GM19351 (cell line): ENCODE data around the gene FOXP4.

Experiments used
- ATAC-seq: cut with Tn5 transposase; IDR thresholded peaks from one replicate; pipeline ENCODE4 v1.9.1; 2021; ENCODE audit warnings: mild to moderate bottlenecking, moderate library complexity; ENCODE audit not compliant: unreplicated experiment

The FOXP4 gene

DNA sequence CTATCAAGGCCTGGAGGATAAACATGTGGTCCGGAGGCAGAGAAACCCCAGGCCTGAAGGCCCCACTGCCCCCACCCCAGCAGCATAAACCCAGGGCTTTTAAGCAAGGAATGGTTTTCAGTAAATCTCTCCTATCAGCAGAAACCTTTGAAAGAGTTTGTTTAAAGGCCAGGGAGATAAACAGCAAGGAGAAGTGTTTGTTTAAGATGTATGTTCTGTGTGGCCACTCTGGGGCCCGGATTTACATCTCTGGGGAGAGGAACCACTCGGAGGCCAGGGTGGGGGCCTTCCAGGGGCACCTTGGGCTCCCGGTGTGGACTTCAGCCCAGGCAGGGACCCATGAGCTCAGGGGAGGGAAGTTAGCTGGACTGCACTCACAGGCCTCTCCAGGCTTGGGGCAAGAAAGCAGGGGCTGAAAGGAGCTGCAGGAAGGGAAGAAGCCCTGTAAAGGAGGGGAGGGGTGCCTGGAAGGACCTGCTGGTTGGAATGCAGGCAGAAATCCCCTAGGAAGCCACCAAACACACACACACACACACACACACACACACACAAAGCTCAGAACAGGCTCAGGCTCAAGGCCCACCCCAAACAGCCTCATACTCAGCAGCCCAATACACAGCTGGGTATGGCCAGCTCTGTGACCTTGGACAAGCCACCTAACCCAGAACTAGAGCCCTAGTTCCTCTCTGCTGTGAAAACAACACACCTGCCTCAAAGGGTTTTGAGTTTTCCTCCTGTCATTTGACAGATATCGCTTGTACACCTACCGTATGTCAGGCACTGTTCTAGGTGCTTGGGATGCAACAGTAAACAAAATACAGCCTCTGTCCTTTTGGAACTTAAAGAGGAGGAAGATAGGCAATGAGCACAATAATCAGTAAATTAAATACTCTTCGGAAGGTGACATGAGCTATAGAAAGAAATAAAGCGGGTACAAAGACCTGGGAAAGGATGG lies 26.2 kb upstream of the FOXP4 start:
- no peak for ATAC-seq

DNA sequence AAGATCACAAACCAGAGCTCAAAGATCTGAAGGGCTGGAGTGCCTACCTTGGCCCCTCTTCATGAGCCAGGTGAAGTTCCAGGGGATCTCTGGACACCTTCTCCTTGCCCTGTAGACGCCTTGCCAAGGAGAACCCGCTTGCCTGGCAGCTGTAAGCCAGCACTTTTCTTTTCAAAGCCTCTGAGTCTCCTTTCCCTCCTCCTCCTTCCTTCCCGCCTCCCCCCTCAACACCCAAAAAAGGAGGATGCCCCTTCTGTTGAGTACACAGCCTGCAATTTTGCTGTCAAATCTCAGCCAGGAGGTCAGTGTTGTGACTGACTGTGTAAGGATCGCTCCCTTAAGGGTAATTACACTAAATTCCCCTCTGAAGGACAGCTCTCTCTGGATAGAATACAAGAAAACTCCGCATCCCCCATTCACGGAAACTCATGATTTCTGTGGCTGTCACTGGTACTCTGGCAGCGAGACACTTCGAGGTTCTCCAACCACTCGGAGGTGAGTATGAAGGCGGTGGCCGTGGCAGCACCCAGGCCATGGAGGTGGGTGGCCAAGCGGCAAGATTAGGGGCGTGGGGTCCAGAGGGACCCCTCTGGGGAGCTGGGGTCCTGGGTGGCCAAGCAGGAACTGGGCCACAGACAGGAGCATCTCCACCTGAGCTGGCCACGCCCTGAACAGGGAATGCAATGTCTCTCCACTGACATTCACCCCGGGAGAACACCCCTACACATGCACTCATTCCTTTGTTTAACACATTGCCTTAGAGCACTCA lies 23.2 kb upstream of the FOXP4 start:
- ATAC-seq: no peak

DNA sequence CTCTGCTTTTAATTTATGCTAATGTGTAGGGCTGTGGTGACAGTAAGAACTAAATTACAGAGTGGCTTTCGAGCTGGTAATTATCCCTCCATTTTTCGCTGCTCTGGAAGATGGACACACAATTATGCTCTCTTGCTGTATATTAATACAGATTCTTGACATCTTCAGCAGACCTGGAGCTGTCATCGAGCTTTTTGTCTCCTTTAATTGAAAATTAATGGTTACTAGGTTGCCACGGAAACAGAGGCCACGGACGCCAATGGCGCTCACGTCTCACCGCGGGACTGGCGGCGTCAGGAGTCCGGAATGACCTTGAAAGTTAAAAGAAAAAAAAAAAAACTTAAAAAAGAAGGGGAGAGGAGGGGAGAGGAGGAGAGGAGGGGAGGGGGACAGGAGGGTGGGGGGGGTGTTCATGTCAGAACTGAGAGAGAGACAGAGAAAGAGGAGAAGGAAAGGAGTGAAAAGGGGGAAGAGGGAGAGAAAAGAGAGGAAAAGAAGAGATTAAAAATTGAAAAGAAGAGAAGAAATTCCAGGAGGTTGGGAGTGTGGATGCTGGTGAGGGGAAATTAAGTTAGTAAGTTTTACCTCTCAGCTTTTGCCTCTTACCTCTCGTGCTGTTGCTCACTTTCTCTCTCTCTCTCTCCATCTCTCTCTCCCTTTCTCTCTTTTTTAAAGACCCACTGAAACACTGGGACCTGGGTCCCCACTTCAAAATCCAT lies 22.1 kb upstream of the FOXP4 start:
- no peak for ATAC-seq

DNA sequence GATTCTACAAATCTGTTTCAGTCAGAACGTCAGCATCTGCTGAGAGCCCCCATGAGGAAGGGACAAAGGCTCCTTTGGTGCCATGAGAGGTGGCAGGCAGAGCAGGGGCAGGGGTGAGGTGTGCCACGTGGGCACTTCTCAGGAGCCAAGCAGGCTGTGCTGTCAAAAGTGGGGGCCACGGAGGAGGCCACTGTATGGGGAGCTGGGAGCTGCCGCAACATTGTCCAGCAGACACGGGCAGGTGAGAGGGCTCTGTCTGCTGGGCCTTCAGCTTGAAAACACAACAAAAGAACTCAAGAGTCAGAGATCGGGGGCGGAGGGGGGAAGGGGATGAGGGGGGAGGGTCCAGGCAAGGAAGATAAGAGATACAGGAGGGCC lies 21.6 kb upstream of the FOXP4 start:
- no peak for ATAC-seq

DNA sequence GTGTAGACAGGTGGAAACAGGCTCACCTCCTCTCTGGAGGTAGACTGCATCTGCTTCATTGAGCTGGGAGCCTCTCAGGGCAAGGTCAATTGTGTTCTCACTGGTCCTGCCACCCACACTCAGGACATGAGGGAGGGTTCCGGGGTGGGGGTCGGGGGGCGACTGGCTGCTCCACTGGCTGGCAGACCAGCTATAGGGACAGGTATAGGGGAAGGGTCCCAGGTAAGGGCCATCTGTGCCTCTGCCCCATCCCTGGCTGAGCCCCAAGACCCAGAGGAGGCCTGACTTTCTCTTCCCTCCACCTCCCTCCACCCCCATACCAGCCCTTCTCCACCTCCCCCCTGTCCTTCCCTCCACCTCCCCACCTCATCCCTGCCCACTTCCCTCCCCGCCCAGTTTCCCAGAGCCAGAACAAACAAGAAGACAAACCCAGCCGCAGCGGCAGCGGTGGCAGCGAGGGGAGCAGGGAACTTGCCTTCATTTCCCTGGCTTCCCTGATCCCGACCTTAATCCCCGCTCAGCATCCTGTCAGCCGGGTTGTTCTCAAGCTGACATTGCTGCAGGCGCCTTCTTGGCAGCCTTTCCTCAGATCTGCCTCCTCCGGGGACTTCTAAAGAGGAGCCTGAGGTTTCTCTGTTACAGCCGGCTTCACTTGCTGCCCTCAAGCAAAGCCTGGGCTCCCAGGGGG lies 18.3 kb upstream of the FOXP4 start:
- no peak for ATAC-seq

DNA sequence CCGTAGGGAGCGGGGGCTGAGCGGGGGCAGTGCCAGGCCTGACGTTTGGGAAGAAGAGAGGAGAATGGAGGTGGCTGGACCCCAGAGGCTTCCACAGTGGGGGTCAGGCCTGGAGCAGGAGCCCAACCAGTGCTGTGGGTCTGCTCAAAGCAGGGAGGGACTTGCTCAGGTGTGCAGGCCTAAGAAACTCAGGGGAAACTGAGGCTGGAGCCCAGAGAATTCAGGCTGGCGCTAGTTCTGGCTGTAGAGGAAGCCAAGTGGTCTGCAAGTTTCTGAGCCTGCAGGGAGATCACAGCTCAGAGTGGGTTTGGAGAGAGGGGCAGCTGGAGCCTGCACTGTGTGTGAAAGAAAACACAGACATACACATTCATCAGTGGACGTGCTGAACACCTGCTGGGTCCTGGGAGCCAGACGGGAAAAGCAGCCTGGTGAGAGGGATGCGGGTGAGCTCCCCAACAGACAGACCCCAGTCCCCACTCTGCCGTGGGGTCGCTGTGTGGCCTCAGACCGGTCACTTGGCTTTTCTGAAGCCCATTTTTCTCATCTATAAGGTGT lies 17.7 kb upstream of the FOXP4 start:
- no peak for ATAC-seq

DNA sequence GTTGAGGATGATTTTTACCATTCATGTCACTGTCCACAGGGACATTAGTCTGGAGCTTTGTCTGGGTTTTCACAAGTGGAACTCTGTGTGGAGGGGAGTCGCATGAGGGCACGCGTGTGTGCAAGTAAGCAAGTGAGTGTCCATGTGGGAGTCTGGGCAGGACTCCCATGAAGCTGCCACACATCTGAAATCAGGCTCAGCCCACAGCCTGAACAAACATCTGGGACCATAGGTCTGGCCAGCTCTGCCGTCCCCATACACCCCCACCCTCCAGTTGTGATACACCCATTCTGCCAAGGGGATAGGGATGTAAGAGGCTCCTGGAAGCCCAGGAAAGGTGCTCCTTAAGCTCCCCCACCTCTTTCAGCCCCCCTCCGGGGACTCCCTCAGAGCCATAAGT lies 17.1 kb upstream of the FOXP4 start:
- no peak for ATAC-seq

DNA sequence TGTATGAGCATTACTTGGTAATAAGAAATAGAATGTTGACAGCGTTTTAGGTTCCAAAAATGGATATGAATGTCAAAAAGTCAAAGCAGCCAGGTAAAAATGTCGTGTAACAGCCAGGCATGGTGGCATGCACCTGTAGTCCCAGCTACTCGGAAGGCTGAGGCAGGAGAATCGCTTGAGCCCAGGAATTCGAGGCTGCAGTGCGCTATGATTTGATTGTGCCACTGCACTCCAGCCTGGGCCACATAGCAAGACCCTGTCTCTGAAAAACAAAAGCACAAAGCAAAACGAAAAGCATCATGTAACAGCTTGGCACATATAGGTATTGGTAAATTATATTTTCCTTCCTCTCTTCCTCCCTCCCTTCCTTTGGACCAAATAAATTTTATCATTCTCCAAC lies 16.2 kb upstream of the FOXP4 start:
- ATAC-seq: no peak

DNA sequence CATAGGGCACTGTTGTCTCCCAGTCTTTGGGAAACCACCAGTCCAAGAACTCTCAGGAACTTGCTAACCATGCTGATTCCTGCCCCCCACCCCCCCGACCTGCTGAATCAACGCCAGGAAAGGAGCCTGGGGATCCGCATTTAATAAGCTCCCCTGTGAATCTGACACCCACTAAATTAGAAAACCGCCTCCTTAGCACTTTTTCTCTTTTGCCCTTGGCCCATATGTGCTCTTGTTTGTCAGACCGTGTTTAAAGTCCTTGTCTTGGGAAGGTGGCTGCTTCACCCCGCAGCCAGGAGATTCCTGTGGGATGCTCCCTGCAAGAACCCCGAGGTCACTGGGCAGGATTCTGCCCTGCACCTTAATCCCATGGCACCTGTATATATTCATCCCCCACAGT lies 15.7 kb upstream of the FOXP4 start:
- no peak for ATAC-seq

DNA sequence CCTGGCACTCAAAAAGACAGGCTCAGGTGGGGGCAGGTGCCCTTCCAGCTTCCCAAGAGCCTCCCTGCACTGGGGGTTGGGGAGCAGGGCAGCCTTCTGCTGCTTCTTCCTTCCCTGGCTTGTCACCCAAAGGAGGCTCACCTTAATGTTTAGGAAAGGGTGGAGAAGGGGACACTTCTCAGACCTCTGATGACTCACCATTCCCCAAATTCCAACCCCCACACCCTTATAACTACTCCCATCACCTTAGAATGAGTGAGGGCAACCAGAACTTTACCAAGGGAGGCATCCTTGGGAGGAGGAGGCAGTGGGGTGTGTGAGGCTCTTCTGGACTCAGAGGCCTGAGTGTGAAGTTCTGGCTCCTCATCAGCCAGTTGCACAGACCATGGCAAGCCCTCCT lies 15.2 kb upstream of the FOXP4 start:
- ATAC-seq: no peak

DNA sequence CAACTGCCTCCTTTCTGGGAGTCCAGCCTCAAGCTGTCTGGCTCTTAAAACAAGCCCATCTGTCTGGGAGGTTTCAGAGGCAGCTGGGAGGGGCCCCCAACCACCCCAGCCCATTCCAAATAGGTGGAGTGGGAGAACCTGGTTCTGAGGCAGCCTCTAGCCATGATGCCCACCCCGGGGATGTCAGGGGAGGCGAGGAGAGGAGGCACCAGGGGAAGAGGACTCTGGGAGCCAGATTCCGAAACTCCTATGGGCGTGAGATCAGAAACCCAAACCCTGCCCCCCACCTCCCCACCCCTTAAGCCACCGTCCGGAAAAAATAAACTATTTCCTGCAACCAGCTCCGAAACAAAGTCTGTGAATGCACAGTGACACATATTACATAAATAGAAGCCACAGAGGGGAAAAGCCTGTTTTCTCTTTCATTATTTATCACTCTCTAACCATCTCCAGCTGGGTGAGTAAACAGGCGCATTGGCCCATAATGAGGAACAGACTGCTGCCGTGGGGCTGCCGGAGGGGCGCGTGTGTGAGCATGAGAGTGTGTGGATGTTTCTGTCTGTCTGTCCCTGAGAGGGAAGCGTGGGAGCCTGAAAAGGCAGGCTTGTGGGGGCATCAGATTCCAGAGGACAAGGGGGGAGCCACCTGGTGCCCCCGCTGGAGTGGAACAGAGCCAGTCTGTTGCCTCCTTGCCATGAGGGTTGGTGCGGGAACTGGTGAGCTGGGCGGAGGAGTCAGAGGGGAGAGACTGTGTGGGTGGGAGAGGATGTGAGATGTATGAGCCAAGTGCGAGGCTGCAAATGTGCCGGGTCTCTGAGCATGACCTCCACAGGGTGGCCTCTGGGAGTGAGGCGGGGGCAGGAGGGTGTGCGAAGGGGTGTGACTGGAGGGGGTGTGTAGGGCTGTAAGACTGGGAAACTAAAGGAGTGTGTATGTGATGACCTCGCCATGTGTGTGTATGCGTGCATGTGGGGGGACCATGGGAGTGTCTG lies 14.3 kb upstream of the FOXP4 start:
- ATAC-seq: peak; percentile 94

DNA sequence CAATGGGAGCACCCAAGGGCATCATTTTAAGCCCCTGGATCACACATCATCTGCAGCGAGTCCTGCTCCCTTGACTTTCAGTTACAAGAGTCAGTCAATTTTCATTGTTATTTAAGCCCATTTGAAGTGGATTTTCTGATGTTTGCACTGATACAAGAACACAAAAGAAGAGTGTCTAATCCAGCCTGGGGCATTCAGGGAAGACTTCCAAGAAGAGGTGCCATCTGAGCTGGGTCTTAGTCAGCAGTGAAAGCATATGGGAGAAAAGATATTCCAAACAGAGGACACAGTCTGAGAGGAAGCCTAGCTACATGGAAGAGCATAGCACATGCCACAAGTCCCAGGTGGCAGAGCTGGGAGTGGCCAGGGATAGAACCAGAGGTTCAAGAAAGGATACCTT lies 10.4 kb upstream of the FOXP4 start:
- no peak for ATAC-seq

DNA sequence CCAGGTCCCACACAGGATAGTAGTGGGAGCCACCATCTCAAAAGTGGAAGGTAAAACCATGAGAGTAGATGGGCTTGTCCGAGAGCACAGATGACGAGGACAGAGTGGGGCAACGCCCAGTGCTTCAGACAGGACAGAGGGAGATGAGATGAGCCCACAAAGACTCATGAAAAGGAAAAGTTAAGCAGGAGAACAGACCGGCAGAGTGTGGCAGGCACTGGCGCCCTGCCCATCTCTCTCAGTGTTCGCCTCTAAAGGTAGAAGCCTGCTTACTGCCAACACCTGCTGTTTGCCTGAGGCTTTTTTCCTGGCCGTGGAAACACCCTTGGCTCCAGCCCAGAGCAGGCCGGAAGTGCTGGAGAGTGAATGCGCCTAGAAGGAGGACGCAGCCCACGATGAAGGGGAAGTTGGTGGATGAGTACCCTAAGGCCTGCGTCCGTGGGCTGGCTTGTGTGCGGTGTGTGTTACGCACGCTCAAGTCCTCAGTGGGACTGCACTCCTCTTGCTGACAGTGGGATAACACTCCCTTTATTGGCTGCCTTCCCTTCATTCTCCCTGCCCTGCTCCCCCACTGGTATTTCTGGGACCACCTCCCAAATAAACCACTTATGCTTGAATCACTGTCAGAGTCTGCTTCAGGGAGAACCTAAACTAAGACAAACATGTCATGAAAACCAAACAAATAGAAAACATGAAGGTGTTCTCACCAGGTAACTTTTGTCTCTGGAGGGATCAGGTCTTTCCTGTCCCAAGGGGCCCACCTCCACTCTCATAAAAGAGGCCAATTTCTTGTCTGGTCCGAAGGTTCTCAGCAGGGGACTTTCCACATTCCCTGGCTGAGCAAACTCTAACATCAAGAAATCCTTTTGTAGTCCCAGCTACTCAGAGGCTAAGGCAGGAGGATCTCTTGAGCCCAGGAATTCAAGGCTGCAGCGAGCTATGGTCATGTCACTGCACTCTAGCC lies 9.1 kb upstream of the FOXP4 start:
- no peak for ATAC-seq

DNA sequence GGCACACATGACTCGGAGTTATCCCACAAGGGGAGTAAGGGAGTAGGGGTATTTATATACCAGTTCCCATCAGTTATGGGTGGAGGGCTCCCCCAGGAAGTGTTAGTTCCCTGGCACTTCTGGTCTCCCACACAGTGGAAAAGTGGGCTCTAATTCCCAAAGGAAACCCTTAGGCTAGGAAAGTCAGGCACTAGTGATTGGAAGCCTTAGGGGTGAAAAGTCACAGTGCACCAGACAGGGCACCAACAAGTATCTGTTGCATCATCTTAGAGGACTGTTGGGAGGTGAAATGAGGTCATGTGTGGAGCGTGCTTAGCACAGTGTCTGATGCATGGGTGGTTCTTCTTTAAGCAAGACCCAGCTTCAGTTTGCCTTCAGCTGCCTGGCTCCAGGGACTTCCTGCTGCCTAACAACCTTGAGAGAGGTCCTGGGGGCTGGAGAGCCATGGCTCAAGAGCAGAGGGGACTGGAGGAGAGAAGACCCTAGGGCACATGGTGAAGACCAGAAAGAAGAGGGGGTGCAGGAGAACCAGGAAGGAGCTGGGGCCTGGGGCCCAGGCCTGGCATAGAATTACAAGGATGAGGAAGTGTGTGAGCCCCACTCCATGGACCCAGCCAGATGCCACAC lies 7.5 kb upstream of the FOXP4 start:
- no peak for ATAC-seq

DNA sequence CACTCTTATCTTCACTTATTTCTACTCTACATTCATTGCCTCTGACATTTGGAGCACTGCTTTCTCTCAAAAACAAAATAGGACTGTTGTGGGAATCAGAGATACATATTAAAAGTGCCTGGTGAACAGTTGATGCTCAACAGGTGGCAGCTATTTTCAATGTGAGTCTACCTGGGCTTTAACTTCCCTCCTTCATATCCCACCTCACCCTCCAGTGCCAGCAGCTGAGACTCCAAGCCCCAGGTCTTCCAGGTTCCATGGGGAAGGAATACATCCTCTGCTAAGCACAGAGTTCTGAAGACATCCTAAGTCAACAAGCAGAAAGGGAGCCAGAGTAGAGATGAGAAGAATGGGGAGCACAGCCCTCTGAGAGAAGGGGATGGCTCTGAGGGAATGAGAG lies 7.0 kb upstream of the FOXP4 start:
- ATAC-seq: no peak

DNA sequence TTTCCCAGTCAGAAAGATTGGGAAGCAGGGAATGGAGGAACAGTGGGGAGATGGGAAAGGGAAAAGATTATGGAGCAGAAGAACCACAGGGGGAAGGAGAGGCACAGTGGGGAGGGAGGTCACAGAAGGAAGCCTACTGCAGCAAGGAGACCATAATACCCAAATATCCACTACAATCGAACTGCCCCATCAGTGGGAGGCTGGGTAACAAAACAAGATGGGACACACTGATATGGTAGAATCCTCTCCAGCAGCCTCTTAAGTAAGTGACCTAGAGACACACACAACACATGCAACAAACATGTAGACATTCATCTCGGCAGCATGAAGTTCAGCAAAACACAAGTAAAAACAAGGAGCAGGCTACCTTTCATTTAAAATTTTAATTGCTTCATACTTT lies 4.8 kb upstream of the FOXP4 start:
- no peak for ATAC-seq

DNA sequence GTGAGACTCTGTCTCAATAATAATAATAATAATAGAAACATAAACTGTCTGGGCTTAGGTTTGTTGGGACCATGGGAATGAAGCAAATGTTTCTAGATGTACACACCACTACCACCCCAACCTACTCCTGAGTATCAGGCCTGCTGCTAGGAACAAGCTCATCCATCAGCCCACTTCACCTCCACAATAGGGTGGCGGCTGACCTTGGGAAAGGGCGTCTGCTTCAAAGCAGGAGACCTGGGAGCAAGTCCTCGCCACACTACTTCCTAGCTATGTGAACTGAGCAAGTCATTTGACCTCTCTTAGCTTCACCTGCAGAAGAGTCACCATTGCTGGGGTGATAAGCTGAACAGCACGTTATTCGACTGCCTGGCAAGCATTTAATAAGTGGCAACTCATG lies 3.1 kb upstream of the FOXP4 start:
- no peak for ATAC-seq

DNA sequence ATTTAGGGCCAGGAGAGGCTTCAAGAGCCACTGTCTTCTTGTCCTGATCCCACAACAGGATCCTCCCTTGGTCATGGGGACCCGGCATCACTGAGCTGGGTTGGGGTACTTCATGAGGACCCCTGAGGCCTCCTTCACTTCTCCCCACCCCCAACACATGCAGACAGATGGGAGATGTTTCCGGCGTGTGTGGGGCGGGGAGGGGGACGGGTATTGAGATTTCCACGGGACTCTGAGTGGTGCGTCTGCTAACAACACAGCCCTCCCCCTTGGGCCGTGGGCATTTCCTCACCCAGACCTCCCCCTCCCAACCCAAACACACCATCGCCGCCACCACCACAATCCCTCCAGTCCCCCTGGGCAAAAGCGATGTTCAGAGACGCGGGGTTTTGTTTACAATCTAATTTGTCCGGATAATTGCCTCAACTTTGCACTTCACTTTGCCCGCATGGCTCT lies 906 bp upstream of the FOXP4 start:
- ATAC-seq: no peak
